ENCODE results near the gene CKAP2L. TPM values are rescaled to one million over a fixed set of nuclear protein-coding genes. Genes with fewer than 3 reads are reported as not detected.

Gene CKAP2L
- total RNA-seq, 4 donors from 2014 or later: 0.50 to 1.8 TPM; not detected in 2

- Histone ChIP-seq H3K9me3 (no peaks in the 10 kb centered on the region), H3K36me3 (no peaks in the 10 kb centered on the region), H3K27ac (no peak overlapping the region), H3K4me3 (no peak overlapping the region), H3K4me1 (peaks cover 0 to 56% (median 3%) of the 10 kb centered on the region in 3 donors), H3K27me3 (no peaks in the 10 kb centered on the region)
- WGBS, 2 donors (ENCODE audit: low coverage in 1 of 2): 81 to 93% methylated on average over 4 of the region's 4 CpGs
- TF ChIP-seq CTCF (IDR thresholded peaks at IDR 0.05) (no peak), POLR2A (IDR thresholded peaks at IDR 0.05) (no peak), POLR2AphosphoS5 (IDR thresholded peaks at IDR 0.05) (no peak)
- no peak for ATAC-seq
Measured at GRCh38 chr2:112755444-112755843, 9.0 kb downstream of the CKAP2L start.

- no peak for ATAC-seq
- H3K9me3 ChIP-seq: no peaks in the 10 kb centered on the region
- H3K27me3 ChIP-seq: no peaks in the 10 kb centered on the region
- H3K4me1 ChIP-seq: peaks cover 0 to 64% (median 3%) of the 10 kb centered on the region in 3 donors
- no peaks in the 10 kb centered on the region for H3K36me3 ChIP-seq
- 78 to 86% methylated on average over 1 of the region's 1 CpG for WGBS, 2 donors (ENCODE audit: low coverage in 1 of 2)
- H3K4me3 ChIP-seq: no peak overlapping the region
- TF ChIP-seq POLR2A (IDR thresholded peaks at IDR 0.05): no peak
- TF ChIP-seq EP300 (IDR thresholded peaks at IDR 0.05): no peak
- TF ChIP-seq POLR2AphosphoS5 (IDR thresholded peaks at IDR 0.05): no peak
- TF ChIP-seq CTCF (IDR thresholded peaks at IDR 0.05): no peak
- H3K27ac ChIP-seq: no peak overlapping the region
Measured at GRCh38 chr2:112754564-112754963, 9.8 kb downstream of the CKAP2L start.

GRCh38 chr2:112752667-112753066 lies 11.7 kb downstream of the CKAP2L start:
- 56 to 67% methylated on average over 1 to 4 of the region's 4 CpGs for WGBS, 2 donors (ENCODE audit: low coverage in 1 of 2)
- no peak for ATAC-seq
- H3K27me3 ChIP-seq: no peaks in the 10 kb centered on the region
- H3K36me3 ChIP-seq: no peaks in the 10 kb centered on the region
- peaks cover 0 to 47% (median 0%) of the 10 kb centered on the region in 3 donors for H3K4me1 ChIP-seq
- H3K4me3 ChIP-seq: no peak overlapping the region
- TF ChIP-seq POLR2AphosphoS5 (IDR thresholded peaks at IDR 0.05): no peak
- TF ChIP-seq EP300 (IDR thresholded peaks at IDR 0.05): no peak
- no peak for TF ChIP-seq POLR2A (IDR thresholded peaks at IDR 0.05)
- no peak for TF ChIP-seq CTCF (IDR thresholded peaks at IDR 0.05)
- no peaks in the 10 kb centered on the region for H3K9me3 ChIP-seq
- peak overlapping the region in 1 of 4 donors; percentile 50 for H3K27ac ChIP-seq

- peak overlapping the region in 1 of 4 donors; percentile 50 for H3K27ac ChIP-seq
- peaks cover 0 to 39% (median 0%) of the 10 kb centered on the region in 3 donors for H3K4me1 ChIP-seq
- H3K27me3 ChIP-seq: no peaks in the 10 kb centered on the region
- no peaks in the 10 kb centered on the region for H3K36me3 ChIP-seq
- no peaks in the 10 kb centered on the region for H3K9me3 ChIP-seq
- H3K4me3 ChIP-seq: no peak overlapping the region
- ATAC-seq: no peak
- TF ChIP-seq POLR2AphosphoS5 (IDR thresholded peaks at IDR 0.05): no peak
- no peak for TF ChIP-seq POLR2A (IDR thresholded peaks at IDR 0.05)
- TF ChIP-seq CTCF (IDR thresholded peaks at IDR 0.05): no peak
- TF ChIP-seq EP300 (IDR thresholded peaks at IDR 0.05): no peak
Measured at GRCh38 chr2:112751451-112752197, 12.8 kb downstream of the CKAP2L start.

- Histone ChIP-seq H3K9me3 (no peaks in the 10 kb centered on the region), H3K27me3 (no peaks in the 10 kb centered on the region), H3K4me3 (no peak overlapping the region), H3K36me3 (no peaks in the 10 kb centered on the region), H3K4me1 (peaks cover 0 to 30% (median 0%) of the 10 kb centered on the region in 3 donors), H3K27ac (no peak overlapping the region)
- TF ChIP-seq CTCF (IDR thresholded peaks at IDR 0.05) (no peak), POLR2A (IDR thresholded peaks at IDR 0.05) (no peak), EP300 (IDR thresholded peaks at IDR 0.05) (no peak), POLR2AphosphoS5 (IDR thresholded peaks at IDR 0.05) (no peak)
- no peak for ATAC-seq
Measured at GRCh38 chr2:112750560-112750843, 13.9 kb downstream of the CKAP2L start.
